NCI-H82 treated with DMSO at 0.1 percent for 48 hours (cell line): Measurements from ENCODE around the gene CMTM5.

Experiments
- DNase-seq: peaks from one replicate; lab custom pipeline; 2025; ENCODE audit not compliant: unreplicated experiment; lab: John Stamatoyannopoulos, UW

Gene CMTM5, protein sequence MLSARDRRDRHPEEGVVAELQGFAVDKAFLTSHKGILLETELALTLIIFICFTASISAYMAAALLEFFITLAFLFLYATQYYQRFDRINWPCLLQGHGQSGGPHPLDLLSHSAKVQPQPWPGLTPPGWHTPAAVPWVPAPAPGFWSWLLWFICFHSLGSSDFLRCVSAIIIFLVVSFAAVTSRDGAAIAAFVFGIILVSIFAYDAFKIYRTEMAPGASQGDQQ

DNA sequence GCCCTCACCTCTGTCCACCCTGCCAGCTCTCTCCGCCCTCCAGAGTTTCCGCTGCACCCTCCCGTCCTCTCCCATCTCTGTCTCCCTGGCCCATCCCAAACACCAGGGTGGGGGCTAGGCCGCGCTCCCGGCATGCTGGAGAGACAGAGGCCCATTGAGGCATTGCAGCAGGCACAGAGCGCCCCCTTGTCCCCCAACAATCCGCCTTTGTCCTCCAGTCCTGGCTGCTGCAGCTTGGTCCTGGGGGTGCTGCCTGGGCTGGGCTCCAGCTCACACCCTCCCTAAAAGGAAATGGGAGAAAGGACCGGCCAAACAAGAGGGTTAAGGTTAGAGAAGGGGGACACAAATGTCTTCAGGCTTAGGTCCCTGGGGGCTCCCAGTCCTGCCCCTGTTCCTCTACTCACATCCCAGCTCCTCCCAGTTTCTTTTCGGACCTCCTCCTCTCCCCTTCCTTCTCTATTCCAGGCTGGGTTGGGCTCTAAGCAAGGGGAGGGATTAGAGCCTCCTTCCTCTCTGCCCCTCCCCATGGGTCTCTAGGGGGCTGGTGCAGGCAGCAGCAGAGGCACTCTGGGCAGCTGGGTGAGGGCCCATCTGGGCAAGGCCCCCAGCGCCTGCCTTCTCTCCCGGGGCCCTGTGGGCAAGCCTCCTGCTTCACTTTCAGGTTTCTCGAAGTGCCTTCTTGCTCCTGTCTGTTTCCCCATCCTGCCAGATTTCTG, at the start of gene CMTM5:
CMTM5 (plus strand) TSS at position 565 of the 716 bp plus-strand sequence. CDS start 206 bp downstream, outside the sequence.
- DNase-seq = peak; percentile 82

DNA sequence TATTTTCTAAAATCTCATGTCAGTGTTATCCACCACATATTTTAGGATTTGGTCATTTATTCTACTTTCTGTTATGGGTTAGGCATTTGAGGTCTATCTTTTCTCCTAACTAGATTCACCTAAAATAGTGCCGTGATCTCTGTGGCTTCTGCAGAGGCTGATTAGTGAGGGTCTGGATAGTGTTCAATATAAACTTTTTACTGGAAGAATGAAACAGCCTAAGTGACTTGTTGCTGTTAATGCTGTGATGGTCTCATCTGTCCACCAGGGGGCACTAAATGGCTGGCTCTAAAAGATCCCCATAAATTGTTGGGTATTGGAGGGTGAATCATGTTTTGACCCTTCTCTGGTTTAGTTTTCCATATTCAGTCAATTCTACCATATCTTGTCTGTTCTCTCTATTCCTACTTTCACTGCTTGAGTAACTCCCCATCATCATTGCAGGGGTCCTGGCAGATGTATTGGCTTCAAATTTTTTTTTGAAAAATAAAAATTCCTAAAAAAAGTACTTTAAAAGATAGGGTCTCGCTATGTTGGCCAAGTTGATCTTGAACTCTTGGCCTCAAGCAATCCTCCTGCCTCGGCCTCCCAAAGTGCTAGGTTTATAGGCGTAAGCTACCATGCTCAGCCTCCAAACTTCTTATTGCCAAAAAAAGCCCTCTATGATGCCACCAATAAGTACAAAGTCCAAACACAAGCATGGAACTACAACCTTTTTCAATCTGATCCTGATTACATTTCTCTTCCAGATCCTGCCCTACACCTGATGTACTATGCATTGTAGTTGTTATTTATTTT, 48.7 kb upstream of the CMTM5 start:
- peak; percentile 98 for DNase-seq

DNA sequence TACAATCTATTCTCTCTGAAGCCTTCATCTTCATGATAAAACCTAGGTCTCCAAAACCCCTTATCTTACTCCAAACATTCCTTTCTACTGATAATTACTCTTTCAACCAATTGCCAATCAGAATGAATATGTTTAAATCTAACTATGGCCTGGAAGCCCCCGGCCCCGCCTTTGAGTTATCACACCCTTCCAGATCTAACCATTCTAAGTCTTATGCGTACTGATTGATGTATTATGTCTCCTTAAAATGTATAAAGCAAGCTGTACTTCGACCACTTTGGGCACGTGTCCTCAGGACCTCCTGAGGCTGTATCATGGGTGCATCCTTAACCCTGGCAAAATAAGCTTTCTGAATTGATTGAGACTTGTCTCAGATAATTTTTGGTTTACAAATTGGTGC, 41.2 kb upstream of the CMTM5 start:
- DNase-seq = no peak

DNA sequence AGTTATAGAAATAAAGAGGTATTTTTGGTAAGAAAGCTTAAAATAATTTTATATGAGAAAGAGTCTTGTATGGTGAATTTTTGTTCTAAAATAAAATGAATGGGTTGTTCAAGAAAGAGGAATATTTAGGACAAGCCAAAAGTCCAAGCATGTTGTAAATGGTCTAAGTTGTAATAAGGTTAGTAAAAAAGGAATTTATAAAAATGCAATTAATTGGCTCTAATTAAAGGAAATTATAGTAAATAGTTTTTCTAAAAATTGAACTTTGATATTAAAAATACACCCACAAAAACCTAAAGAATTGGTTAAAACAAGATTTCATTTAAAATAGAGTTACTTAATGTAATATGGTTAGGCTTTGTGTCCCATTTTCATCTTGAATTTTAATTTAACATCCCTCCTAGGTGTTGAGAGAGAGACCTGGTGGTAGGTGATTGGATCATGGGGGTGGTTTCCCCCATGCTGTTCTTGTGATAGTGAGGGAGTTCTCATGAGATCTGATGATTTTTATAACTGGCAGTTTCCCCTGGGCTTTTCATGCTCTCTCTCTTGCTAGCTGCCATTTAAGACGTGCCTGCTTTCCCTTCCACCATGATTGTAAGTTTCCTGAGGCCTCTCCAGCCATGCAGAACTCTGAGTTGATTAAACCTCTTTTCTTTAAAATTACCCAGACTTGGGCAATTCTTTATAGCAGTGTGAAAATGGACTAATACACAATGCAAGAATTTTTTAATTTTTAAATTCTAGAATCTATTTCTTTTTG, 37.2 kb upstream of the CMTM5 start:
- DNase-seq = no peak

DNA sequence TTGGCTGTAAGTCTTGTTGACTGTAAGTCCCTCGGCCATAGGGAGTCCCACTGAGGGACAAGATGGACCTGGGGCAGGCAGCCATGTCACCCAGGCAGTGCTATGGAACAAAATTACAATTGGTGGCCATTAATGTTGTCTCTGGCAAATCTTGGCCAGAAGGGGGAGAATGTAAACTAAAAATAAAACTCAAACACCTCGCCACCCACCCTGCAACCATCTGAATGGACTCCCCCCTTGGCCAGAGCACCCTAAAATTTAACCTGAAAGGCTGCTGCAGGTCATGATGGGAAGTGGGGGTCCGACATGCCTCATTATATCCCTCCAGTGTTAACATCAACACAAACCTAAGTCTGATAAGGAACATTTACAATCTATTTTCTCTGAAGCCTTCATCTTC, 32.4 kb upstream of the CMTM5 start:
- no peak for DNase-seq

DNA sequence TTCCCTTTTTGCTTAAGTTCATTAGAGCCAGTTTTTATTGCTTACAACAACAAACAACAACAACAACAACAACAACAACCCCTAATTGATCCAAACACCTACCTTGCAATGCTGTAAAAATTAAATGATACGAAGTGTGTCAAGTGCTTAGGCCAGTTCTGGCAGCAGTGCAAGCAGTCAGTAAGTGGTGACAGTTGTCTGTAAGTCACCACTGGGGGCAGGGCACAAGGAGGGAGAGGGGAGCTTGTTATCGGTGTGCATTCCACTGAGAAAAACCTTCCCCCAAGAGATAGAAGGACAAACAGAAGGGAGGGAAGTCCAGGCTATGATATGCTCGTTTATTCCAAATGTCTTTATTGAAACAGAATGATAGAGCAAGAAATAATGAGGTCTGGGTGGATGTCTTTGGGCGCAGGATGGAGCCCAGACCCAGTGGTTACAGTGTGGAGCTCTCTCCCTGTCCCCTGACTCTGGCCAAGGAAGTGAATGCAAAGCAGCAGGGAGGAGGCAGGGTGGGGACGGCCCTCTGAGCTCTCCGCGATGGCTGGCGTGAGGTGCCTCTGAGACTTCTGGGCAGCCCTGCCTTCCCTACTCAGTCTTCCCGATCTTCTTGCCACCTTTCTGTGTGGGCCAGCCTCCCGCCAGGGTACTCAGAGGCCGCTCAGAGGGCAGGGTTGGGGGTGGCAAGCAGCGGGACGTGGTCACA, 30.7 kb upstream of the CMTM5 start:
- DNase-seq = no peak

DNA sequence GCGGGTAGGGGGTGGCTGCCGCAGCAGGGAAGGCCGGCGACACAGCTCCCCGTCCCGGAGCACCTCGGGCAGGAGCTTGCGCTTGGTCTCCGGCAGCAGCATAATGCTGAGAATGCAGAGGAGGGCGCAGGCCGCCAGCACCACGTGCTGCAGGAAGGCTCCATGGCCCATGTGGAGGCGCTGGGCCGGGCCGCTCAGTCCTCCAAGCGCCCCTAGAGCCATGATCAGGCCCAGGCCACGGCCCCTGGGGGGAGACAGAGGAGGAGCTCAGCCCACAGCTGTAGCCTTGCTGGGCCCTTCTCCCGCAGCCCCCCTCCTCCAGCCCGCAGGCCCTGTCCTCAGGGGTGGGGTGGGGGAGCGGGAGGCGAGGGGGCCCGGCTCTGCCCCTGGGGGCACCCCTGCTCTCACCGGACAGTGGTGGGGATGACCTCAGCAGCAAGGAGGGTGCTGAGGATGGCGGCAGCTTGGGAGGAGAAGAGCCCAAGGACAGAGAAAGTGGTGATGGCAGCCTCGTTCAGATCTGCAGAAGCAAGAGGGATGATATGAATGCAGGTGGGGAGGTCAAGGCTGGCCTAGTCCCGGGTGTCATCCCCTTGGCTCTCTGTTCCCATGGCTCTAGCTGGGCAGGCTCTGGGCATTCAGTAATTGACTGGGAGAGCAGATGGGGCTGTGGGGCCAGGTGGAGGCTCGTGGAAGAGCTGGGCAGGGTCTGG, 30.0 kb upstream of the CMTM5 start:
- no peak for DNase-seq

DNA sequence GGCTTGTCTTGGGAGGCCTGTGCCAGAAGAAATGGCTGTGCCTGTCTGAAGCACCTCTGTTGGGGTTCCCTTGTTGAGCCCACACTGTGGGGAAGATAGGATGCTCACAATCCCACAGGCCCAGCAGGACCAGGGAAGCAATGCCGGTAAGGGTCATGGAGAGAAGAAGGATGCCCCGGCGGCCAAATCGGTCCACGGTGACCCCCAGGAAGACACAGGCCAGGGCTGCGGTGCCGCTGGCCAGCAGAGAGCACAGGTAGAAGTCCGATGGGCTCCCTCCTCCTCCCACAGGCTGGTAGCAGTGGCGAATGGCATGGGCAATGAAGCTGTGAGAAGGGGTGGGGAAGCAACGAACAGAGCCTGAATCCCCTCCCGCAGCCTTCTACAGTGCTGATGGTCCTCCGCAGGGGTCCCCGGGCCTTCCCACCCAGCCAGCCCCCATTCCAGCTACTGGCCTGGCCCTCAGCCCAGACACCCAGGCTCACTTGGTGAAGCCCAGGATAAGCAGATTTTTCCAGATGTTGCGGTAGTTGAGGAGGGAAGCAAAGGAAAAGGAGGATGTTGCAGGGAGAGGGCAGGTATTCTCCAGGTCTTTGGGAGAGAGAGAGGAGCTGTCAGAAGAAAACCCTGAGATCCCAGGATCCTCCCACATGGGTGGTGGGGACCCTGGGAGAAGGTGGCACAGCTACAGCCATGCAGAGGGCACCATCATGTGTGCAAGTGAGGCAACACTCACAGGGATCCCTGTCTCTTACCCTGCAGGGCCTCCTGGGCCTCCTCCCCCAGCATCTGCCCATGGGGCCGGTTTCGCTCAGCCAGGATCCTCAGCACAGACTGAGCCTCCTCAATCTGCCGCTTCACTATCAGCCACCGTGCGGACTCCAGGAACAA, 29.2 kb upstream of the CMTM5 start:
- DNase-seq = no peak

DNA sequence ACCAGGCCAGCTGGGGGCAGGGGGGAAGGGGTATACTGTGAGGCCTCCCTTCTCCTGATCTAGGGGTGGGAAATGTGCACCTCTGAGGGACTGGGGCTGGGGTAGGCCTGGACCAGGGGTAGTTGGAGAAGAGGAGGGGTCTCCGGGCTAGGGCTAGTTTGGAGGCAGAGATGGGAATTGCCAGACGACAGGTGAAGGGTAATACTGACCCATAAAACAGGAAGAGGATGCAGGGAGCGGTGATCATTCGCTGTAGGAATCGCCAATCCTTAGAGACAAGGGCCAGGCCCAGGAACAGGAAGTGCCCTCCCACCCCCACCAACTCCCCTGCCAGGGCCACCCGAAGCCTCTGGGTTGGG, 28.6 kb upstream of the CMTM5 start:
- no peak for DNase-seq

DNA sequence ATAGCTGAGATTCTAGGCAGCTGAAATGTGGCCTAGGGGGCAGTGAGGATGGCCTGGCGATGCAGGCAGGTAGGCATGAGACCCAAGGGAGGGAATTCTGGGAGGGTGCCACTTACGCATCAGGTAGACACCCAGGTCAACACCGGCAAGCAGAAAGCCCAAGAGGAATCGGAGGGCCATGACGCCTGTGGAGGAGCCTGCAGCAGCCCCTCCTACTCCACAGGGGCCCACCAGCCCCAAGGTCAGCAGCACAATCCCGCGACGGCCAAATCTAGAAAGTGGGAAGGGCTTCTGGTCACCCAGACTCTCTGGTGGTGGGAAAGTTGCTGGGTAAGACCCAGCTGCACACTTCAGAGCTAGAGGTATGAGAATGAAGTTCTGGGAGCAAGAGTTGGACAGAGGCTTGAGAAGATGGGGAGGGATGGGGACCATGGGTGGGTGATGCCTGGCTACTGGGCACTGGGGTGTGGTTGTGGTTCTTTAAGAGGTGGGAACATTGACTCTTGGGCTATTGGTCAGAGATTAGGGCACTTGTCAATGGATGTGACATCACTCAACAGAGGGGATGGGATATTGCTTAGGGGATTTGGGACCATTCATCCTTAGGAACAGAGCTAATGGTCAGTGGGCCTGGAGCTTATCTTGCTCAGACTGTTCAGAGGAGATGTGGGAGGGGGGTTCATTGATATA, 27.5 kb upstream of the CMTM5 start:
- no peak for DNase-seq

DNA sequence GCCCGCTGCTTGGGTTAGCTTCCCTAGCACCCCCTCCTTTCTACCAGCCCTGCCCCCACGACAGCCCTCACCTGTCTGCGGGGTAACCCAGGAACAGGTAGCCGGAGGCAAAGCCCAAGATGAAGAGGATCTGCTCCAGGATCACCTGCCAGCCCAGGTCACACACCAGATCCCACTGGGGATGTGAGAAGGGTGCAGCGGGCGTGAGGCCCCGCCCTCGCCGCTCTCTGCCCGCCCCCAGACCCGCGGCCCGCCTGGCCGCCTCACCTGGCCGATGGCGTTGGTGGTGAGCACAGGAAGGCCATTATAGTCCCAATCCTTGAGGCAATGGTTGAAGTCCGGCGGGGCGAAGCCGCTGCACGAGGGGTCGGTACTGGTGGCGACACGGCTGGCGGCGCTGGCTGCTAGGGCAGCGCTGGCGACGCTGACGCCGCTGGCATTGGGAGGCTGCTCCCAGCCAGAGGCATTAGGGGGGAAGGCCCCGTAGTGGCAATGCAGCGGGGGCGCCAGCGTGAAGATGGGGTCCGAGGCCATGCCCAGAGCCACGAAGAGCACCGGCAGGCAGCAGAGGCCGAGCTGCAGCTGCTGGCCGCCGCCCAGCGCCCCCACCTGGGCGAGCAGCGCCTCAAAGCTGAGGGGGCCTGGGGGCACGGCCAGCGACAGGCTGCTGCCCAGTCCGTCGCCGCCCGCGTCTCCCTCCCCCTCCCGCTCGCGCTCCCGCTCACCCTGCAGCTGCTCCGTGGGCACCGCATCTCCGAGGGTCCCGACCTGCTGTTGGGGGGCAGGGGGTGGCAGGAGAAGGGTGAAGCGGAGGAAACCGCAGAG, 25.0 kb upstream of the CMTM5 start:
- DNase-seq = no peak

DNA sequence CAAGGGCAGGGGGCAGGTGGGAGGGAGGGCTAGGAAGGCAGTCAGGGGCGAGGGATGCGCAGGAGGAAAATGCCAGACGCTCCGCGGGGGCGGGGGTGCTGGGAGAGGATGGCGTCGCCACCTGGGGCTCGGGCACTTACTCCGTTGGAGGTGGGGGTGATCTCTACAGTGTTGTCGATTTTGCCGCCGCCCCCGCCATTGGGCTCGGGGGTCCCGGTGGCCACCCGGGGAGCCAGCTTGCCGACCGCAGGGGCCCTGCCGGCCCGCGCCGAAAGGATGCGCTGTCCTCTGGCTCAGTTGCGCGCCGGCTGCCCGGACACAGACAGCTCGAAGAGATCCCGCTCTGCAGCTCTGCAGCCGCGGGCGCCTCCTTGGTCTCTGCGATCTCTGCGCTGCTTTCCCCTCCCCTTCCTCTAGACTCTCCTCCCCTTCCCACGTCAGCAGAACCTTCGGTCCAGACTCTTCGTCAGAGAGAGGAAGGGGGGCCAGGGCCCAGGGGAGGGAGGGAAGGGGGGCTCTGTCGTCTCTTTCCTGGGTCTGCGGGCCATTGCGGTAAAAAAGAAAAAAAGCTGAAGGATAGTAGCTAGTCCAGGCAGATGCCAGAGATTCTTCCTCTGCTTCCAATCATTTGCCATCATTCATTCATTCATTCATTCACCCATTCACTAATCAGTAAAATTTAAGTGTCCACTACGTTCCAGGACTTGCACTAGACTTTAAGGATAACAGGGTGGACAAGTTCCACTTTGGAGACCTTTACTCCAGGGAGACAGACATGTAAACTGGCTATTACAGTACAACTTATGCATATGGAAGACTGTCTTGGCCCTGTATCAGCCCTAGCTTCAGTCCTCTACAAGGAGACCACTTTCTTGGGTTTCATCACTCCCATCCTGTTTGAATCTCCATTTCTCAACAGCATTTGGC, 24.1 kb upstream of the CMTM5 start, which contains the start of gene SLC22A17:
SLC22A17 (minus strand) TSS at position 382 of the 927 bp plus-strand sequence.
- peak; percentile 99 for DNase-seq

DNA sequence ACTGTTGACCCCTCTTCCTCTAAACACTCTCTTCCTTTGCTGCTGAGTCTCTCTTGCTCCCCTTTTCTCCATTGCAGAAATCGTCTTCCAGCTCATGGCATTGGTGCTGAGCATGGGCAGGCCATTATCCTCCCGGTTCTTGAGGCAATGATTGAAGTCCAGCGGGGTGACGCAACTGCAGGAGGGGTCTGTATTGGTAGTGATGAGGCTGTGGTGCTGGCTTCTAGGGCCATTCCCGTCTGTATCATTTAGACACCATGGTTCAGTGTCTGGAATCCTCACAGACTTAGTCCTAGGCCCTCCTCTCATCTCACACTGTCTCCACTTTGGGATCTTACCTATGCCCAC, 23.4 kb upstream of the CMTM5 start:
- no peak for DNase-seq

DNA sequence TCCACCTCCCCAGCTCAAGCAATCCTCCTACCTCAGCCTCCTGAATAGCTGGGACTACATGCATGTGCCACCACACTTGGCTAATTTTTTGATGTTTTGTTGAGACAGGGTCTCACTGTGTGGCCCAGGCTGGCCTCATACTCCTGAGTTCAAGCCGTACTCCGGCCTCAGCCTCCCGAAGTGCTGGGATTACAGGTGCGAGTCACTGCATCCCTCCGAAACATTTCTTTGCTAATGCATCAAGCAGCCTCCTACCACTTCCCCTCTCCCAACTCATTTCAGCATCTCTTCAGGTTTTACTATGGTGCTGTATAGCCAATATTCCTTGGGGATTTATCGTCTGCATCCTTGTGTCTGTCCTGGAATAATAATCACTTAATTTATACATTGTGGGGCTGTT, 21.9 kb upstream of the CMTM5 start:
- no peak for DNase-seq

DNA sequence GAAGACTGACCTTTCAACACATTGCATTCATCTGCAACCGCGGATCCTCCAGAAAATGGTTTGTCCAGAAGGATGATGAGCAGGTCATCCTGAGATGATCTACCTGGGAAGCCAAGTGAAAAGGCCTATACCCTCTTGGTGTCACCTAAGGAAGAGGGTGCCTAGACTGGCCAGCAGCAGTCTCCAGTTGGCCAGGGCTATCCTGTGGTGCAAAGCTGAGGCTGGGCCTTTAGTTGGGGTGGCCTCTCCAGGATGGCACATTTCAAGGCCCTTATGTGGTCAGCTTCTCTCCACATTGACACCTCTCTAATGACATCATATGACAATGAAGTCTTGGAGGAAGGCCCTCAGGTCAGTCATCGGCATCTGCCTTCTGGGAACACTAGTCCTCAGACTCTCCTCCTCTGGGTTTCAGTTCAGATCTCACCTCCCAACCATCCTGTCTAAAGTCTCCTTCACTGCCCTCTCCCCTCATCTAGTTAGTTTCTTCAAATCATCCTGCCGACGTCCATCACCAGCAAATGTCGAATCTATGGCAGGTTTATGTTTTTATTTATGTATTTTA, 20.9 kb upstream of the CMTM5 start:
- DNase-seq = no peak

DNA sequence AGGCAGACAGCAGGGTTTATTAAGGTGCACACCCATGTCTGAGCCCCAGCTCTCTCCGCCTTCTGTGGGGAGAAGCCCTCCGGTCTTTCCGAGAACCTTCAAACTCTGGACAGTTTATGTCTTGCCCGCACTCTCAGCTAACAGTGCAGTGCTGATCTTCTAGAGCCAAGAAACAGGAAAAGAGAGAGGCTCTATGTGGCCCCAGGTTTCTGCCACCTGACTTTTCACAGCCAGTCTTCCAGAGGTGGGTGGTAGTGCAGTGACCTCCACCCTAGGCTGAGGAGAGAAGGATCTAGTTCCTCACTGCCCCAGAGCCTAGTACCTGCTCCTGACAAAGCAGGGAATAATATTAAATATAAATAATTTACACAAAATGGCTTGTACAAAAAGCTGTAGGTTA, 20.2 kb upstream of the CMTM5 start:
- DNase-seq = no peak
